K562 (cell line): ENCODE results near the gene FZD4.

ENCODE experiments used
- EZH2 ChIP-seq: IDR thresholded peaks from 2 replicates; pipeline ENCODE4 v1.6.1; 2012; ENCODE audit warnings: low read depth, mild to moderate bottlenecking, inconsistent platforms, low read length, borderline replicate concordance
- LCOR ChIP-seq: sonication (generic); formaldehyde crosslinking; IDR thresholded peaks from 2 replicates; pipeline ENCODE4 v1.8.0; 2022; ENCODE audit warnings: mild to moderate bottlenecking, missing genetic modification reagents
- TF ChIP-seq, protein P1 (sequence below): sonication (generic); formaldehyde crosslinking; IDR thresholded peaks from 2 replicates; pipeline ENCODE4 v1.8.1; 2023; ENCODE audit warnings: mild to moderate bottlenecking, missing genetic modification reagents
- TF ChIP-seq, protein P2 (sequence below): sonication (generic); formaldehyde crosslinking; IDR thresholded peaks from 2 replicates; pipeline ENCODE4 v1.9.0; 2022; ENCODE audit warnings: mild to moderate bottlenecking, missing genetic modification reagents

DNA sequence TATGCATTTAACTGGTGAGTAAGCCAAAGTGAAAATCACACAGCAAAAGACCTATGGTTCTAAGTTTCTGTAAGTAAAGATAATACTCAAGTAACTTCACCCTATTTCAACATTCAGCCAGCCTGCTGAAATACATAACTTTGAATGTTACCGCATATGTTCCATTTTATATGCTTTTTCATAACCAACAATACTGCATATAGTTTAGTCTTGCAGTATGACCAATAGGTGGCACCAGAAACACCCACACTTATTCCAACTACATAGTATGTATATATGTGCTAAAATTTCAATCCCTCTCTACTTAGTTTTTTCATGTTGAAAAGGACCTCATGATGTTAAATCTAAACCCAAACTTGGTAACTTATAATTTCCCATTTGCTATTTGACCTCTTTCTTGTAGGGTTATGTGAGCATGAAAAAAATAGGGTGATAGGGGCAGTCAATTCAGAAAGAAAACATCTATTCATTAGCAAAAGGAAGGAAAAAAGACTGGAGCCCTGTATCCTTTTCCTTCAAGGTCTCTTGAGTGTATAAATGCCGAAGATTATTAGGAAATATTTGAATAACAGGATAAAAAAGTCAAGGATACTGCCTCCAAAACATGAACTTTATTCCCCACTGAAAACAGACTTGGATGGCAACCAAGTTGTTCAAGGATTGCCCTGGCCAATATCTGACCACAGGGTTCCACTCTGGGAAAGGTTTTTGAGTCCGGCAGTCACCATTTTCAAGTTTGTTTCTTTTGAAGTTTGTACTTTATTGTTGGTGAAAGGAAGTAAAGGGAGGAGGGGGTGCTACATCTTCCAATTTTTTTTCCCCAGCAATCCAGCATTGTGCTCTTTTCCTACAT, 23.8 kb upstream of the FZD4 start:
- TF ChIP-seq, protein P1, sequence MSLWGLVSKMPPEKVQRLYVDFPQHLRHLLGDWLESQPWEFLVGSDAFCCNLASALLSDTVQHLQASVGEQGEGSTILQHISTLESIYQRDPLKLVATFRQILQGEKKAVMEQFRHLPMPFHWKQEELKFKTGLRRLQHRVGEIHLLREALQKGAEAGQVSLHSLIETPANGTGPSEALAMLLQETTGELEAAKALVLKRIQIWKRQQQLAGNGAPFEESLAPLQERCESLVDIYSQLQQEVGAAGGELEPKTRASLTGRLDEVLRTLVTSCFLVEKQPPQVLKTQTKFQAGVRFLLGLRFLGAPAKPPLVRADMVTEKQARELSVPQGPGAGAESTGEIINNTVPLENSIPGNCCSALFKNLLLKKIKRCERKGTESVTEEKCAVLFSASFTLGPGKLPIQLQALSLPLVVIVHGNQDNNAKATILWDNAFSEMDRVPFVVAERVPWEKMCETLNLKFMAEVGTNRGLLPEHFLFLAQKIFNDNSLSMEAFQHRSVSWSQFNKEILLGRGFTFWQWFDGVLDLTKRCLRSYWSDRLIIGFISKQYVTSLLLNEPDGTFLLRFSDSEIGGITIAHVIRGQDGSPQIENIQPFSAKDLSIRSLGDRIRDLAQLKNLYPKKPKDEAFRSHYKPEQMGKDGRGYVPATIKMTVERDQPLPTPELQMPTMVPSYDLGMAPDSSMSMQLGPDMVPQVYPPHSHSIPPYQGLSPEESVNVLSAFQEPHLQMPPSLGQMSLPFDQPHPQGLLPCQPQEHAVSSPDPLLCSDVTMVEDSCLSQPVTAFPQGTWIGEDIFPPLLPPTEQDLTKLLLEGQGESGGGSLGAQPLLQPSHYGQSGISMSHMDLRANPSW (CRISPR knock-in tag): no peak
- TF ChIP-seq EZH2: no peak
- TF ChIP-seq LCOR (CRISPR knock-in tag): no peak
- TF ChIP-seq, protein P2, sequence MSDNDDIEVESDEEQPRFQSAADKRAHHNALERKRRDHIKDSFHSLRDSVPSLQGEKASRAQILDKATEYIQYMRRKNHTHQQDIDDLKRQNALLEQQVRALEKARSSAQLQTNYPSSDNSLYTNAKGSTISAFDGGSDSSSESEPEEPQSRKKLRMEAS (CRISPR knock-in tag): no peak
